Activated B cell treated with CpG ODN at 0.5 μM for 24 hours (primary cell): Measurements from ENCODE around the gene CLNK. TPM values are rescaled to one million over a fixed set of nuclear protein-coding genes. Genes with fewer than 3 reads are reported as not detected.

Experiments used
- ATAC-seq: fragments of 200-7000 bp; cut with Tn5 transposase; one replicate; pipeline ENCODE4 v1.10.0; 2021; ENCODE audit warnings: low read depth, mild to moderate bottlenecking, moderate library complexity
- CTCF ChIA-PET: fragments of 350-600 bp; sonication (Branson Sonifier 250); formaldehyde crosslinking; loops from one replicate; lab custom pipeline; 2021; ENCODE audit warnings: antibody characterized with exemption; lab: Charles Lee
- POLR2A ChIA-PET: fragments of 350-600 bp; sonication (Branson Sonifier 250); formaldehyde crosslinking; loops from one replicate; lab custom pipeline; 2021; ENCODE audit warnings: antibody characterized with exemption; lab: Charles Lee
- DNase-seq: peaks from one replicate; pipeline ENCODE4 v3.0.0; 2022
- H3K27ac Mint-ChIP-seq: one replicate; pipeline ENCODE4 v1.8.0; 2020; ENCODE audit warnings: mixed read lengths
- H3K27me3 Mint-ChIP-seq: one replicate; pipeline ENCODE4 v1.8.0; 2021; ENCODE audit warnings: mixed read lengths
- H3K36me3 Mint-ChIP-seq: one replicate; pipeline ENCODE4 v1.8.0; 2021; ENCODE audit warnings: low read depth, mixed read lengths
- H3K4me1 Mint-ChIP-seq: one replicate; pipeline ENCODE4 v1.8.0; 2021; ENCODE audit warnings: mixed read lengths
- H3K4me3 Mint-ChIP-seq: one replicate; pipeline ENCODE4 v1.8.0; 2020; ENCODE audit warnings: mild to moderate bottlenecking, mixed read lengths
- H3K9me3 Mint-ChIP-seq: one replicate; pipeline ENCODE4 v1.8.0; 2020; ENCODE audit warnings: mixed read lengths
- intact Hi-C: fragments of 100-400 bp; cut with micrococcal nuclease; formaldehyde crosslinking; loops from one replicate; pipeline ENCODE4 v1.15.1; 2024
- total RNA-seq: library from RNA; stranded (reverse); gene quantifications from 2 replicates; pipeline ENCODE4 v1.2.3, GENCODE V29; 2022
- TF ChIP-seq, protein P1 (sequence below): fragments of 200-600 bp; IDR thresholded peaks from one replicate; pipeline ENCODE4 v1.8.0; 2022; ENCODE audit warnings: antibody characterized with exemption, mild to moderate bottlenecking

Gene CLNK
- total RNA-seq, 1 donor from 2014 or later: 0.58 TPM

GRCh38 chr4:10661047-10661446 lies 23.5 kb downstream of the CLNK start:
- no peak for DNase-seq
- Mint-ChIP-seq H3K27ac (no peak overlapping the region), H3K9me3 (no peaks in the 10 kb centered on the region), H3K4me1 (peaks cover 2% of the 10 kb centered on the region), H3K4me3 (no peak overlapping the region), H3K27me3 (no peaks in the 10 kb centered on the region), H3K36me3 (no peaks in the 10 kb centered on the region)
- CTCF ChIA-PET: no interaction called here
- intact Hi-C loops: no loop called here
- no peak for ATAC-seq
- TF ChIP-seq, protein P1, sequence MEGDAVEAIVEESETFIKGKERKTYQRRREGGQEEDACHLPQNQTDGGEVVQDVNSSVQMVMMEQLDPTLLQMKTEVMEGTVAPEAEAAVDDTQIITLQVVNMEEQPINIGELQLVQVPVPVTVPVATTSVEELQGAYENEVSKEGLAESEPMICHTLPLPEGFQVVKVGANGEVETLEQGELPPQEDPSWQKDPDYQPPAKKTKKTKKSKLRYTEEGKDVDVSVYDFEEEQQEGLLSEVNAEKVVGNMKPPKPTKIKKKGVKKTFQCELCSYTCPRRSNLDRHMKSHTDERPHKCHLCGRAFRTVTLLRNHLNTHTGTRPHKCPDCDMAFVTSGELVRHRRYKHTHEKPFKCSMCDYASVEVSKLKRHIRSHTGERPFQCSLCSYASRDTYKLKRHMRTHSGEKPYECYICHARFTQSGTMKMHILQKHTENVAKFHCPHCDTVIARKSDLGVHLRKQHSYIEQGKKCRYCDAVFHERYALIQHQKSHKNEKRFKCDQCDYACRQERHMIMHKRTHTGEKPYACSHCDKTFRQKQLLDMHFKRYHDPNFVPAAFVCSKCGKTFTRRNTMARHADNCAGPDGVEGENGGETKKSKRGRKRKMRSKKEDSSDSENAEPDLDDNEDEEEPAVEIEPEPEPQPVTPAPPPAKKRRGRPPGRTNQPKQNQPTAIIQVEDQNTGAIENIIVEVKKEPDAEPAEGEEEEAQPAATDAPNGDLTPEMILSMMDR: no peak
- POLR2A ChIA-PET: no interaction called here

GRCh38 chr4:10659251-10659650 lies 25.3 kb downstream of the CLNK start:
- no peak overlapping the region for H3K27ac Mint-ChIP-seq
- peaks cover 6% of the 10 kb centered on the region for H3K4me1 Mint-ChIP-seq
- CTCF ChIA-PET: no interaction called here
- no peaks in the 10 kb centered on the region for H3K36me3 Mint-ChIP-seq
- TF ChIP-seq, protein P1: no peak
- no peaks in the 10 kb centered on the region for H3K27me3 Mint-ChIP-seq
- POLR2A ChIA-PET: no interaction called here
- H3K4me3 Mint-ChIP-seq: no peak overlapping the region
- ATAC-seq (no peak), DNase-seq (no peak)
- intact Hi-C loops: no loop called here
- H3K9me3 Mint-ChIP-seq: no peaks in the 10 kb centered on the region

GRCh38 chr4:10656988-10657387 lies 27.6 kb downstream of the CLNK start:
- DNase-seq (no peak), ATAC-seq (no peak)
- Mint-ChIP-seq H3K9me3 (peaks cover 3% of the 10 kb centered on the region), H3K4me3 (no peak overlapping the region), H3K36me3 (no peaks in the 10 kb centered on the region), H3K4me1 (peaks cover 6% of the 10 kb centered on the region), H3K27ac (no peak overlapping the region), H3K27me3 (no peaks in the 10 kb centered on the region)
- ChIA-PET POLR2A (no interaction called here), CTCF (no interaction called here)
- intact Hi-C loops: no loop called here
- TF ChIP-seq, protein P1: no peak

- H3K27ac Mint-ChIP-seq: no peak overlapping the region
- peaks cover 3% of the 10 kb centered on the region for H3K9me3 Mint-ChIP-seq
- ChIA-PET POLR2A (interaction anchor here (0.7 kb wide), 1 partner anchor 165 kb away, joined by 8 read pairs; no protein-coding TSS in a partner anchor), CTCF (no interaction called here)
- H3K36me3 Mint-ChIP-seq: no peaks in the 10 kb centered on the region
- intact Hi-C loops: no loop called here
- TF ChIP-seq, protein P1: no peak
- H3K4me3 Mint-ChIP-seq: no peak overlapping the region
- H3K27me3 Mint-ChIP-seq: no peaks in the 10 kb centered on the region
- peaks cover 6% of the 10 kb centered on the region for H3K4me1 Mint-ChIP-seq
- DNase-seq (no peak), ATAC-seq (no peak)
Measured at GRCh38 chr4:10656420-10656819, 28.1 kb downstream of the CLNK start.

DNA sequence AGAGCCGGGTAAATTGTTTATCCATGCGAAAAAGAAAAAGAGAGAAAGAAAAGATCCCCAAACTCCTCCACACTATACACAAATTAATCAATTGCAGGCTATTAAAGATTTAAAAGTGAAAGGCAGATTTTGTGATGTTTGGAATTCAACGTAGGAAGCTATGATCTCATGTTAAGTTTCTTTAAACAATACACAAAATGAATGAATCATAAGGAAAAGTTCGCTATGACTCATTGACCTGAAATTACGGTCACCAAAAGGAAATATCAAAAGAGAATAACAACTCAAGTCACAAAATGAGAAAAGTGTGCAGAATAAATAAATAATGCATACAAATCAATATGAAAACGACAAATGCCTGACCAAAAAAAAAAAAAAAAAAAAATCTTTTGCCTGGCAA lies 28.6 kb downstream of the CLNK start:
- Mint-ChIP-seq H3K27me3 (no peaks in the 10 kb centered on the region), H3K9me3 (peaks cover 4% of the 10 kb centered on the region), H3K36me3 (no peaks in the 10 kb centered on the region), H3K27ac (no peak overlapping the region), H3K4me1 (peaks cover 6% of the 10 kb centered on the region), H3K4me3 (no peak overlapping the region)
- intact Hi-C loops: no loop called here
- DNase-seq (no peak), ATAC-seq (no peak)
- TF ChIP-seq, protein P1: no peak
- POLR2A ChIA-PET: interaction anchor here (0.7 kb wide), 1 partner anchor 166 kb away, joined by 8 read pairs; no protein-coding TSS in a partner anchor
- CTCF ChIA-PET: no interaction called here
